SK-N-SH treated with all-trans-retinoic acid at 6 μM for 48 hours (cell line): ENCODE results near the gene CLEC18C.

Experiments used
- ARNTL ChIP-seq: fragments of 450-650 bp; formaldehyde crosslinking; IDR thresholded peaks from 2 replicates; pipeline ENCODE4 v1.5.0; 2020; ENCODE audit warnings: low read depth, mild to moderate bottlenecking, moderate library complexity, borderline replicate concordance
- ESRRG ChIP-seq: fragments of 250-450 bp; sonication (Bioruptor Pico); IDR thresholded peaks from 2 replicates; pipeline ENCODE4 v1.6.1; 2021; ENCODE audit warnings: mild to moderate bottlenecking
- GLIS3 ChIP-seq: fragments of 250-450 bp; sonication (Bioruptor Pico); IDR thresholded peaks from 2 replicates; pipeline ENCODE4 v1.5.0; 2020; ENCODE audit warnings: mild to moderate bottlenecking, moderate library complexity
- OSR1 ChIP-seq: fragments of 250-450 bp; sonication (Bioruptor Pico); IDR thresholded peaks from 2 replicates; pipeline ENCODE4 v1.8.0; 2022; ENCODE audit warnings: moderate library complexity, mild to moderate bottlenecking, inconsistent platforms
- PATZ1 ChIP-seq: fragments of 250-450 bp; sonication (Bioruptor Pico); IDR thresholded peaks from 2 replicates; pipeline ENCODE4 v1.8.0; 2020; ENCODE audit warnings: mild to moderate bottlenecking, moderate library complexity, borderline replicate concordance
- PPARA ChIP-seq: fragments of 250-450 bp; sonication (Bioruptor Pico); IDR thresholded peaks from 2 replicates; pipeline ENCODE4 v1.5.0; 2020; ENCODE audit warnings: mild to moderate bottlenecking, borderline replicate concordance
- RARB ChIP-seq: fragments of 250-450 bp; sonication (Bioruptor Pico); IDR thresholded peaks from 2 replicates; pipeline ENCODE4 v1.8.0; 2021; ENCODE audit warnings: mild to moderate bottlenecking, moderate library complexity
- SNAI2 ChIP-seq: fragments of 250-450 bp; sonication (Bioruptor Pico); IDR thresholded peaks from 2 replicates; pipeline ENCODE4 v1.5.0; 2020; ENCODE audit warnings: mild to moderate bottlenecking, moderate library complexity
- TCF4 ChIP-seq: fragments of 250-450 bp; sonication (Bioruptor Pico); IDR thresholded peaks from 2 replicates; pipeline ENCODE4 v1.8.0; 2021; ENCODE audit warnings: mild to moderate bottlenecking, moderate library complexity, borderline replicate concordance
- ZFP30 ChIP-seq: fragments of 450-650 bp; formaldehyde crosslinking; IDR thresholded peaks from 2 replicates; pipeline ENCODE4 v1.5.0; 2022; ENCODE audit warnings: mild to moderate bottlenecking, moderate library complexity
- ZNF70 ChIP-seq: fragments of 450-650 bp; formaldehyde crosslinking; IDR thresholded peaks from 2 replicates; pipeline ENCODE4 v1.5.0; 2020; ENCODE audit warnings: mild to moderate bottlenecking, moderate library complexity
- TF ChIP-seq, protein P1 (sequence below): fragments of 250-450 bp; sonication (Bioruptor Pico); IDR thresholded peaks from 2 replicates; pipeline ENCODE4 v1.5.1; 2020; ENCODE audit warnings: low read depth, mild to moderate bottlenecking, moderate library complexity

DNA sequence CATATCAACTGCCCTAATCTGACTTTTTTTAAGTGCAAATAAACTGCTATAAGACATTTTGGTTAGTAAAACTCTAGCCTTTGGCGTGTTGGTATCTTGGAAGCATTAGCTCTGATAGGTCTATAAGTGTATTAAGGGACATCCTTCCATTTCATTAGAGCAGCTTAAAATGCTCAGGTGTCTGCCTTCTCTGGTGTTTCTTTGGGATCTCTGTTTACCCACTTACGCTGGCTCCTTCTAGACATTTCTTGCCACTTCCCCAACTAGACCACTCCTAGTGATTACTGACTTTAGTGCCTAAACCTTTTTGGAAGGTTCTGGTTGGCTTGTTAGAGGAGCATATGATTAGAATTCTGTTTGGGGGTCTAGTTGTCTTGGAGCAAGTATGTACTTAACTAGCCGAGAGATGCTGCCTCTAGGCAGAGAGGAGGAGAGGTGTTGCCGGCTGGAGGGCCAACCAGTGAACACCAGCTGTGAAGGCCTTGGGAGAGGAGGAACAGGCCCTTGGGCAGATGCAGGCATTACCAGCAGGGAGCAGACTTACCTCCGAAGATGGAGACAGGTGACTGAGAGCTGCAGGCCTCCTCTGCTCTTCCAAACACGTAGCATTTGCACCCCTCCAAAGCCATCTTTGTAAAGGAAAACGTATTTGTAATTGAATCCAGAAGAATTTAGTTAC is 15.2 kb upstream of the CLEC18C start:
- TF ChIP-seq ARNTL: no peak
- TF ChIP-seq ZNF70 (CRISPR knock-in tag): no peak
- TF ChIP-seq TCF4 (CRISPR knock-in tag): no peak
- no peak for TF ChIP-seq PATZ1 (CRISPR knock-in tag)
- TF ChIP-seq PPARA (CRISPR knock-in tag): no peak
- TF ChIP-seq OSR1: no peak
- TF ChIP-seq RARB (CRISPR knock-in tag): no peak
- TF ChIP-seq, protein P1, sequence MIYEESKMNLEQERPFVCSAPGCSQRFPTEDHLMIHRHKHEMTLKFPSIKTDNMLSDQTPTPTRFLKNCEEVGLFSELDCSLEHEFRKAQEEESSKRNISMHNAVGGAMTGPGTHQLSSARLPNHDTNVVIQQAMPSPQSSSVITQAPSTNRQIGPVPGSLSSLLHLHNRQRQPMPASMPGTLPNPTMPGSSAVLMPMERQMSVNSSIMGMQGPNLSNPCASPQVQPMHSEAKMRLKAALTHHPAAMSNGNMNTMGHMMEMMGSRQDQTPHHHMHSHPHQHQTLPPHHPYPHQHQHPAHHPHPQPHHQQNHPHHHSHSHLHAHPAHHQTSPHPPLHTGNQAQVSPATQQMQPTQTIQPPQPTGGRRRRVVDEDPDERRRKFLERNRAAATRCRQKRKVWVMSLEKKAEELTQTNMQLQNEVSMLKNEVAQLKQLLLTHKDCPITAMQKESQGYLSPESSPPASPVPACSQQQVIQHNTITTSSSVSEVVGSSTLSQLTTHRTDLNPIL (CRISPR knock-in tag): no peak
- TF ChIP-seq SNAI2 (CRISPR knock-in tag): no peak
- TF ChIP-seq ESRRG: no peak
- TF ChIP-seq GLIS3 (CRISPR knock-in tag): no peak
- TF ChIP-seq ZFP30: no peak
